Activated T-cell treated with anti-CD3 and anti-CD28 coated beads, Interleukin-2, amount 50 U/mL, for 4 hours (primary cell): ENCODE data around the gene SMIM24. TPM values are rescaled to one million over a fixed set of nuclear protein-coding genes. Genes with fewer than 3 reads are reported as not detected.

ENCODE experiments used
- ATAC-seq, 2 donors: fragments of 200-7000 bp; cut with Tn5 transposase; one replicate each; pipeline ENCODE4 v1.10.0; 2021
- DNase-seq: peaks from one replicate; pipeline ENCODE4 v3.0.0-alpha.2; 2020
- H3K27me3 Mint-ChIP-seq: one replicate; pipeline ENCODE4 v1.8.0; 2021; ENCODE audit warnings: low read depth, mixed read lengths
- H3K36me3 Mint-ChIP-seq: one replicate; pipeline ENCODE4 v1.8.0; 2022; ENCODE audit warnings: mixed read lengths; ENCODE audit not compliant: insufficient read depth
- H3K4me1 Mint-ChIP-seq: one replicate; pipeline ENCODE4 v1.8.0; 2021; ENCODE audit warnings: low read depth, mixed read lengths
- H3K4me3 Mint-ChIP-seq: one replicate; pipeline ENCODE4 v1.8.0; 2021; ENCODE audit warnings: mild to moderate bottlenecking, moderate library complexity, mixed read lengths
- H3K9me3 Mint-ChIP-seq: one replicate; pipeline ENCODE4 v1.8.0; 2021; ENCODE audit warnings: mixed read lengths
- total RNA-seq, 3 donors: library from RNA; stranded (reverse); gene quantifications; one replicate each; pipeline ENCODE4 v1.2.1, GENCODE V29; 2021

Gene SMIM24
- total RNA-seq, 3 donors from 2014 or later = not detected

DNA sequence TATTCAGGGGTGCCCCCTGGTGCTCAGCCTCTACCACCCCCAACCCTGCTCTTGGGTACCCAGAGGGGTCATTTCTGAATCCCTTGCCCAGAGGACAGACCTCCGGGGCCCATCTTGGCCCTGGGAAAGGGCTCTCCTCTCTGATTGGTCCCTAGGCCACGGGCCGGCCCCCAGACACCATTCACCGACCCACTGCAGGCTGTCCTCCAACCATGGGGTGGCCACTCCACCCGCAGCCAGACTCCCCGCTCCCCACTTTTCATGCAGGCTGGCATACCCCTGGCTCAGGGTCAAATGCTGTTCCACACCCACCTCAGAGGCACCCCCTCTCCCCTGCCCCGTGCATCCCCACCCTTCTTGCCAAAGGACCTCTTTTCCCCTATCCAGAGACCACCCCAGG lies 14.8 kb downstream of the SMIM24 start:
- H3K4me3 Mint-ChIP-seq = no peak overlapping the region
- H3K4me1 Mint-ChIP-seq = no peaks in the 10 kb centered on the region
- peaks cover 4% of the 10 kb centered on the region for H3K36me3 Mint-ChIP-seq
- ATAC-seq (no peak), DNase-seq (no peak)
- H3K27me3 Mint-ChIP-seq = no peaks in the 10 kb centered on the region
- no peaks in the 10 kb centered on the region for H3K9me3 Mint-ChIP-seq

DNA sequence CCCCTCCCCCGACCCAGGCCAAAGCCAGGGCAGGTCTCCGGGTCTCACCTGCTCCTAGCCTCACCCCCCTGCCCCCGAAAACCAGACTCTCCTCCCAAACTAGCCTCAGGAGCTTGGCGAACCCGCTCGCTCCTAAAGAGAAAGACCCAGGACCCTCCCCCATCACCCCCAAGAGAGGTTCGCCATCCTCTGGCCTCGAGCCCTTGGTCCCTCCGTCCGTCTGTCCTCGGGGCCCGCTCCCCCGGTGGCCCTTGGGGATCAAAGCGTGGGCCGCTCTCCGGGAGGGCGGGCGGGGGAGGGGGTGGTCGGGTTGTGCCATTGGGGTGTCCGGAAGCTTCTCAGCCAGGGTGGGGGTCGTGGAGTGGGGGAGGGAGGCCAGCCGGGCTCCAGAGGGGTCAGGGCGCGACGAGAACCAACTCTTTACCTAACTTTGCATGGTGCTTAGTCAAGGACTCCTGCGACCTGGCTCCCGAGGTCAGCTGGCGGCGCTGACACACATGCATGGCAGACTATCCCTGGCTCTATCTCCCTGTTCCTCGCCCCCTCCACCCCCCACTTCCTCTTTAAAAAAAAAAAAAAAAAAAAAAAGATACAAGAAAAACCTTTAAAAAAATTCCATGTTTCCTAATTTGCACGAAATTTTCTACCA lies 15.6 kb downstream of the SMIM24 start:
- Mint-ChIP-seq H3K36me3 (peaks cover 4% of the 10 kb centered on the region), H3K9me3 (no peaks in the 10 kb centered on the region), H3K4me1 (no peaks in the 10 kb centered on the region), H3K27me3 (no peaks in the 10 kb centered on the region), H3K4me3 (no peak overlapping the region)
- DNase-seq = no peak
- ATAC-seq = no peak

DNA sequence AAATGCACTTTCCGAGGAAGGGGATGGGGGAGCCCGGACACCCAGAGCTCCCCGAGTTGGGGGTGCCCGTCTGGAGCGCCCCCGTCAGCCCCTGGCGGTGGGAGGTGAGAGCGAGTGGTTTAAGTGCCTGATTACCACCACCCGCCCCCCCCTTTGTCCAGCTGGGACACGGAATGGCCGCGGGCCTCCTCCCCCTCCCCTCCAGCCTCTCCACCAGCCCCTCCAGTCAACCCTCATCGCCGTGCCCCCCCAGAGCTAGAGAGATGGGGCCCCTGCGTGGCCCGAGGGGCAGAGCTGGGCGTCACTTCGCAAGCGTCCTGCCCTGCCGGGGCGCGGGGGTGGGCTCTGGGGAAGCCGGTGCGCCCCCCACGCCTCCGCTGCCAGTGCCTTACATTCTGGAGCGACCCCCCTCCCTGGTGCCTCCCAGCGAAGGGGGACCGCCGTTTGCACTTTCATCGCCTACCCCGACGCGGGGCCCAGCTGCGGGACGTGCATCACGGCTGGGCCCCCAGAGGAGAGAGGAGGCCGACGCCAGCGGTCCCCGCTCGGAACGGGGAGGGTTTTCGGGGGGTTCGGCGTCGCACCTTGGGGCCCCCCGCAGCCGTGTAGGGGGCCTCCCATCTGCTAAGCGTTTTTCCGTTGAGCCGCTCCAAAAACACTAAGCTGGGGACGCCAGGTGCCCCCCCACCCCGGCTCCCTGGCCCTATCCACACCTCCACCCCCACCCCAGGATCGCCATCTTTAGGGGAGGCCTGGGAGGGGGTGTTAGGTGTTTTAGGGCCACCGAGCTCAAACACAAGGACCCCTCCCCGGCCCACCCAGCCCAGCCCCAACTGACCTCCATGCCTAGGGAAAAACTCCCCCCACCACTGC lies 16.4 kb downstream of the SMIM24 start:
- H3K36me3 Mint-ChIP-seq = peaks cover 4% of the 10 kb centered on the region
- no peaks in the 10 kb centered on the region for H3K27me3 Mint-ChIP-seq
- H3K4me3 Mint-ChIP-seq = no peak overlapping the region
- no peak for ATAC-seq
- no peak for DNase-seq
- no peaks in the 10 kb centered on the region for H3K9me3 Mint-ChIP-seq
- H3K4me1 Mint-ChIP-seq = no peaks in the 10 kb centered on the region

DNA sequence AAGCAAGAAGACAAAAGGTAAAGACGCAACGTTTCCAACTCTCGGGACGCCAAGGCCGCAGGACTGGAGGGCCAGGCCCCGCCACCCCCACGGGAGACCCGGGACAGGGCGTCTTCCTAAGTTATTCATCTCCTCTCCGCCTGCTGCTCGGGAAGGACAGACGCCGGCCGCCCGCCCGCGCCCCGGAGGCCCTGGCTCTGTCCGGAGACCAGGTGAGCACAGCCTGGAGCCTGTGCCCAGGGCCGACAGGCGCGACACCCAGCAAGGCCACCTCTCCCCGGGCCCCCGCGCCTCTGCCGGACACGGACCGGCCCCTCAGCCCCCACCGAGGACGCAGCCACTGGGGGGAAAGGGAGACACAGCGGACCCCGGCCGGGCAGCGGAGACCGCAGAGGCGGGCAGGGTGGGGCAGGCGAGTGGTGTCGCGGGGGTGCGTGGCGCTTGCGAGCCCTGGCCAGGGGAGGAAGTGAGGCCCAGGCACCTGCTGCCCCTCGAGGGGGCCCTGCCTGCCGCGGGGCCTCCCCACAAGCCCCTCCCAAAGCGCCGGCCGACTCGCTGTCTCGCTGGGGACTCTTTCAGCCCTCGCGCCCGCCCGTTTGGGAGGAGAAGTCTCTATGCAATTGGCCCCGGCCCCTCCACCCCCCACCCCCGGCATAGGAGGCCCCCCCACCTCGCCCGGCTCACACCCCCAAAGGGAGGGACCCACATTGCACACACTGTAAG lies 17.2 kb downstream of the SMIM24 start:
- H3K27me3 Mint-ChIP-seq = no peaks in the 10 kb centered on the region
- ATAC-seq = no peak
- peaks cover 4% of the 10 kb centered on the region for H3K36me3 Mint-ChIP-seq
- H3K4me1 Mint-ChIP-seq = peaks cover 2% of the 10 kb centered on the region
- no peak overlapping the region for H3K4me3 Mint-ChIP-seq
- H3K9me3 Mint-ChIP-seq = no peaks in the 10 kb centered on the region
- no peak for DNase-seq

DNA sequence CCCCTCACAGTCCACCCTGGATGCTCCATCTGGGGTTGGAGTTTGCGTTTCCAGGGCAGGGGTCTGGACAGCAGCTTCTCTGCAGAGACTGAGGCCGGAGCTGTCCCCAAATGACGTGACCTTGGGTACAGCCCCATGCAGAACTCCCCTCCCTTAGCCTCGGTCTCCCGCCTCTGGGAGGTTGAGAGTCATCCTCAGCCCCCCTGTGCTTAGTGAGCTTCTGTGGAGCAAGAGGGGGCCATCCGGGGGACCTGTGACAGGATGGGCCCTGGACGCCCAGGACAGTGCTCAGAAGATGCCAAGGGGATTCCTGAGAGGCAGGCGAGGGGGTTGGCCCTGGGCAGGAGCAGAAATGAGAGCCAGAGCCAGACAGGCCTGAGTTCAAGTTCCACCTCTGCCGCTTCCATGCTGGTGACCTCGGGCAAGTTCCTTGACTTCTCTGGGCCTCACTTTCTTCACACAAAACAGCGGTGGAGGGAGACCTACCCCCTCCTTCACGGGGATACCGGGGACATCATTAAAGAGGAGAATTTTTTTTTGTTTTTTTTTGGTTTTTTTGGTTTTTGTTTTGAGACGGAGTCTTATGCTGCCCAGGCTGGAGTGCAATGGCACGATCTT lies 20.3 kb downstream of the SMIM24 start:
- Mint-ChIP-seq H3K9me3 (no peaks in the 10 kb centered on the region), H3K4me3 (no peak overlapping the region), H3K27me3 (no peaks in the 10 kb centered on the region), H3K36me3 (peaks cover 4% of the 10 kb centered on the region), H3K4me1 (peaks cover 3% of the 10 kb centered on the region)
- ATAC-seq = no peak
- DNase-seq = no peak

DNA sequence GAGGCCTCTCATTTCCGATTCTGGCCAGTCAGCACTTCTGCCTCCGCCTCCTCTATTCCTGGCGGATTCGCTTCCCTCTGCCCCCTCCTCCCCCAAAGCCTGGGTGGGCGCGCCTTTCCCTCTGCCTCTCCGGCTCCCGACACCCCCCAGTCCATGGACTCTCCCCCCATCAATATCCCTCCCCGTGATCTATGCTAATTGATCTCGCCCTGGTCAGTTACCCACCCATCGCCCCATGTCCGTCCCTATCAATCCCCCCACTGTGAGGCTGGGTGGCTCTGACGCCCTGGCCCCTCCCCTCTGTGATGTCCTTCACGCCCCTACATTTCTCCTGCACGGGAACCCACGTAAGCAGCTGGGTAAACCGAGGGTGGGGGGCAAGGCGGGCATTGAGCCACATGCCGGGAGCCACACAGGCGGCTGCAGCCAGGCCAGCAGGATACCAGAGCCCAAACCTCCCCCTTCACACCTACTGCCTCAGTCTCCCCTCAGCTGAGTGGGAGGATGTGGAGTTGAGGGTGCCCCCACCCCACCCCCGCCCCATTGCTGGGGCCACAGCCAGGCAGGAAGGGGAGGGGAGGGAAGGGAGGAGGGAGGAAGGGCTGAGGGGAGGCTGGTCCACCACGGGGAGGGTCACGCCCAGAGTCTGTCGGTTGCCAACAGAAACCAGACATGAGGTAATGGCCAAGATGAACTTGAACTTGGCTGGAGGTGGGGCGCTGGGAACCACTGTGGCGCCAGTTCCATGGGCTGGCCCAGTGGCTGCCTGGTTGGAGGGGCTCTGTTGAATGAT lies 21.0 kb downstream of the SMIM24 start:
- Mint-ChIP-seq H3K9me3 (no peaks in the 10 kb centered on the region), H3K4me3 (no peak overlapping the region), H3K27me3 (no peaks in the 10 kb centered on the region), H3K4me1 (peaks cover 3% of the 10 kb centered on the region), H3K36me3 (peaks cover 4% of the 10 kb centered on the region)
- ATAC-seq = no peak
- DNase-seq = no peak

DNA sequence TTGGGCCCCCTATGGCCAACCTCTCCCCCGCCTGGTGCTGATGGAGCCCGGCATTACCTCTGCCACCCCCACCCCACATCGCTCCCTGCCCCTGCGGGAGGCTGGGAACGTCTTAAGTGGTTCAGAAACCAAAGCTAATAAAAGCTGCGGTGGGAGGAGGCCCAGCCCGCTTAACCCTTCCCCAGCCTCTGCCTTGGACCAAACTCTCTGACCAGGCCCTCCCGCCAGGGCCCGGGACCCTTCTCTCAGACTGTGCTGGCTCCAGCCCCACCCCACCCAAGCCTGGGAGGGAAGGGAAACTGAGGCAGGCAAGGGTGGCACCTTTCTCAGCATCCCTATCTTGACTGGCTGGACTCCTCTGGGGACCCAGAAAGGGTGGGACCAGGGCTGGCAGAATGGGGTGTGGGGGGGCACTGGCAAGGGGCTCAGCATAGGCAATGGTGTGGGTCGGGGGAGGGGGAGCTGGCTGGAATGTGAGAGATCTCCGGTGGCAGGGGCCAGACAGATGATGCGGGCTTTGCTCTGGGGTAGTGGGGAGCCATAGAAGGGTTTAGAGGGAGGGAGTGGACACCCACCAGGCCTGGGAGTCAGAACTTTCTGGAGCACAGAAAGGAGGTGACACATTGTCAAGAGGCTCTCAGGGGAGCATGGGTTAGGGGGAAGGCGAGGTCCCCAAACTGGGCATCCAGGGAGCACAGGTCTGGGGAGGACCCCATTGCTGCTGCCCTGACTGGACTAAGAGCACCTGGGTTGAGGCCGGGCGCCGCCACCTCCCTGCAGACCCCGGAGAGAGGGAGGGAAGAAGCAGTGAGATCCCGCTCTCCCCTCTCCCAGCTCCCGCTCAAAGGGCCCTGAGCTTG lies 21.9 kb downstream of the SMIM24 start:
- Mint-ChIP-seq H3K9me3 (no peaks in the 10 kb centered on the region), H3K4me3 (no peak overlapping the region), H3K36me3 (peaks cover 4% of the 10 kb centered on the region), H3K27me3 (no peaks in the 10 kb centered on the region), H3K4me1 (peaks cover 3% of the 10 kb centered on the region)
- DNase-seq (no peak), ATAC-seq (no peak)

DNA sequence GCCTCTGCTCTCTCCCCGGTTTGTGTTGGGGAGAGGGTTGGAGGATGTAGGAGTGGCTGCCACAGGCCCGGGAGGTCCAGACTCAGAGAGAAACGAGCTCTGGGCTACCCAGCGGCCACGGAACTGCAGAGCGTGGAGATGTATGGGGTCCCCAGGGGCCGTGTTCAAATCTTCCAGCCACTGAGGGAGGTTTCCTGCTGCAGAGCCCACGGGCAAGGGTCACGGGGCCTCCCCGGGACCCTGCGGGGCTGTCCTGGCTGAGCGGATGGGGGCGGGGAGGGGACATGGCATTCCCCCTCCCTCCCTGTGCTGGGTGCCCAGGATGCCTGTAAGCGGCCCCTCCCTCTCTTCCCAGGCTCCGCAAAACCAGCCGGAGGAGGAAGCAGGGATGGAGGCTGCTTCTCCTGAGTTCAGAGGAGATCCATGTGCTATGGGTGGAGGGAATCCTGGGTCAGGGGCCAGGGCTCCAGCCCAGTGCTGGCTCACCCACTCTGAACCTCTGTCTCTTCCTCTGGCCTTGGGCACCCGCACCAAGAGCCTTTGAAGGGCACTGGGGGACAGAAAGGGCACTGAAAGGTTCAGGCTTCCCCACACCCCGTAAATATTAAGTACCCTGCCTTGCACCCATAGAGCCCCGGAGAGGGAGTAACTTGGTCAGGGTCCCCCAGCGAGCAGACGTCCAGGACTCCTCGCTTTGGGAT lies 22.6 kb downstream of the SMIM24 start:
- Mint-ChIP-seq H3K4me3 (no peak overlapping the region), H3K9me3 (no peaks in the 10 kb centered on the region), H3K27me3 (no peaks in the 10 kb centered on the region), H3K4me1 (peaks cover 3% of the 10 kb centered on the region), H3K36me3 (peaks cover 5% of the 10 kb centered on the region)
- DNase-seq (no peak), ATAC-seq (no peak)

DNA sequence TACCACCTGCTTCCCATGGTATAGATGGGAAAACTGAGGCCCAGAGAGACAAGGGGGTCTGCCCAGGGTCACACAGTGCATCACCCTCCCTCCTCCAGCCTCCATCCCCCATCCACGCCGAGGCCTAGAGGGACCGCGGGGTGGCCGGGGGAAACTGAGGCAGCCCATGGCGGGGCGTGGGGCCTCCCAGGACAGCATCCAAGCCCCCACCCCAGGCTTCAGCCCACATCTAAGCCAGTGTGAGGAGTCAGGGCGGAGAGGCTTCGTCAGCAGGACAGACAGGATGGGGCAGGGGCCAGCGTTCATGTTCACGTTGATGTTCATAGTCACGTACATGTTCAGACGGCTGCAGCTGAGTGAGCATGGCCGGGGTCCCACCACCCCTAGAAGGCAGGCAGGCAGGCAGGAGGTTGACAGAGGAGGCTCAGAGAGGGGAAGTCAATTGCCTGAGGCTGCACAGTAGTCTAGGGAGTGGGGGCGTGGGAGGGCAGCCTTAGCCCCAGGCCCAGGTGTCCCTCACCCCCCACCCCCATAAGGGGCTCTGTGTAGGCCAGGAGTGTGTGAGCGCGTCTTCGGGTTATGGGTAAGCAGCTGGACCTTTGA lies 23.3 kb downstream of the SMIM24 start:
- no peak overlapping the region for H3K4me3 Mint-ChIP-seq

DNA sequence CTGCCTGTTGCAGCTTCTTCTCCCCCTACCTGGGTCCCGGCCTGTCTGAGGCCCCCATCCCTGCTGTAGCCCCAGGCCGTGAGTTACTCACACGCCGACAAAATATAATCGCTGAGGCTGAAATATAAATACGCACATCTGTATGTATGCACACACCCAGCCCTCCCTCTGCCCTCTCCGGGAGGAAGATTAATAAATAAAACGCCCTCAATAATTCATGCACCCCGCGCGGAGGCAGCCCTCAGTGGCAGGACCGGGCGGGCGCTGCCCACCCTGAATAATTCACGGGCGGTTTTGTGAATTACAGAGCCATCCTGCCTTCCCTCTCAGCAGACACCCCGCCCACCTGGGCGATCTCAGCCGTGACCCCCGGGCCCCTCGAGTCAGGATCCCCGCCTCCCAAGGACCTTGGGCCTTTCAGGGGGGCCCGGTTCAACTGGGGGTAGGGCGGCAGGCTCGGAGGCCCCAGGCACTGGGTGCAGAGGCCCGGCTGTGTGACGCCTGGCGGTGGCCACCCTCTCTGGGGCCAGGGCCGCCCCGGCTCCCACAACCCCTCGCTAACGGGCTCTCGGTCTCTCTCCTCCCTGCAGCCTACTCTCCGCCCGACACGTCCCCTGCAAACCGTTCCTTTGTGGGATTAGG lies 24.2 kb downstream of the SMIM24 start:
- Mint-ChIP-seq H3K36me3 (peaks cover 3% of the 10 kb centered on the region), H3K9me3 (no peaks in the 10 kb centered on the region), H3K27me3 (no peaks in the 10 kb centered on the region), H3K4me3 (no peak overlapping the region), H3K4me1 (peaks cover 3% of the 10 kb centered on the region)
- ATAC-seq (no peak), DNase-seq (no peak)

More for the DNA sequence above, 23.3 kb downstream of the SMIM24 start:
- peaks cover 3% of the 10 kb centered on the region for H3K4me1 Mint-ChIP-seq
- H3K36me3 Mint-ChIP-seq = peaks cover 2% of the 10 kb centered on the region
- no peaks in the 10 kb centered on the region for H3K9me3 Mint-ChIP-seq
- ATAC-seq (no peak), DNase-seq (no peak)
- no peaks in the 10 kb centered on the region for H3K27me3 Mint-ChIP-seq

DNA sequence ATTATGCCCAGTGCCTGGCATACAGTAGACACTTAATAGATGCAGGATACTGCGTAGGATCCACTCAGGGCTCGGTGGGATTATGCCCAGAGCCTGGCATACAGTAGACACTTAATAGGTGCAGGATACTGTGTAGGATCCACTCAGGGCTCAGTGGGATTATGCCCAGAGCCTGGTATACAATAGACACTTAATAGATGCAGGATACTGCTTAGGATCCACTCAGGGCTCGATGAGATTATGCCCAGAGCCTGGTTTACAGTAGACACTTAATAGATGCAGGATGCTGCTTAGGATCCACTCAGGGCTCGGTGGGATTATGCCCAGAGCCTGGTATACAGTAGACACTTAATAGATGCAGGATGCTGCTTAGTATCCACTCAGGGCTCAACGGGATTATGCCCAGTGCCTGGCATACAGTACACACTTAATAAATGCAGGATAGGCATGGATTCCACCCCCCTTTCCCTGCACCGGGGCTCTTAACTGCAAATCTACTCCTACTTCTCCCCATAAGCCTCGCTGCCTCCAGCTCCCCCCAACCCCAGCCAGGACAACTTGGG lies 24.9 kb downstream of the SMIM24 start:
- peaks cover 9% of the 10 kb centered on the region for H3K36me3 Mint-ChIP-seq
- DNase-seq (no peak), ATAC-seq (no peak)
- H3K9me3 Mint-ChIP-seq = no peaks in the 10 kb centered on the region
- no peaks in the 10 kb centered on the region for H3K27me3 Mint-ChIP-seq
- peaks cover 3% of the 10 kb centered on the region for H3K4me1 Mint-ChIP-seq
- H3K4me3 Mint-ChIP-seq = no peak overlapping the region
